ENCODE results near the gene SHROOM2.

The SHROOM2 gene

DNA sequence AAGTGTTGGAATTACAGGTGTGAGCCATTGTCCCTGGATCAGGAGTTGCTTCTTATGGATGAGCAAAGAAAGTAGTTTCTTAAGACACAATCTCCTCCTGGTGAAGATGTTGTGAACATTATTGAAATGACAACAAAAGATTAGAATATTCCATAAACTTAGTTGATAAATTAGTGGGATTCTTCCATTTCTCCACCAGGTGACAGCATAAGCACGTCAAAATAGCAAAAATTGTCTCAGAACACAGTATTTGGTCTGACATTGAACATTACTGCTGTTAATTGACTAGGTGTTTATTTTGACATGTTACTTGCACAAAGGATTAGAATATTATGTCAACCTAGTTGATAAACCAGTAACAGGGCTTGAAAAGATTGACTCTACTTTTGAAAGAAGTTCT, 202.5 kb downstream of the SHROOM2 start:
- TF ChIP-seq, protein P1, sequence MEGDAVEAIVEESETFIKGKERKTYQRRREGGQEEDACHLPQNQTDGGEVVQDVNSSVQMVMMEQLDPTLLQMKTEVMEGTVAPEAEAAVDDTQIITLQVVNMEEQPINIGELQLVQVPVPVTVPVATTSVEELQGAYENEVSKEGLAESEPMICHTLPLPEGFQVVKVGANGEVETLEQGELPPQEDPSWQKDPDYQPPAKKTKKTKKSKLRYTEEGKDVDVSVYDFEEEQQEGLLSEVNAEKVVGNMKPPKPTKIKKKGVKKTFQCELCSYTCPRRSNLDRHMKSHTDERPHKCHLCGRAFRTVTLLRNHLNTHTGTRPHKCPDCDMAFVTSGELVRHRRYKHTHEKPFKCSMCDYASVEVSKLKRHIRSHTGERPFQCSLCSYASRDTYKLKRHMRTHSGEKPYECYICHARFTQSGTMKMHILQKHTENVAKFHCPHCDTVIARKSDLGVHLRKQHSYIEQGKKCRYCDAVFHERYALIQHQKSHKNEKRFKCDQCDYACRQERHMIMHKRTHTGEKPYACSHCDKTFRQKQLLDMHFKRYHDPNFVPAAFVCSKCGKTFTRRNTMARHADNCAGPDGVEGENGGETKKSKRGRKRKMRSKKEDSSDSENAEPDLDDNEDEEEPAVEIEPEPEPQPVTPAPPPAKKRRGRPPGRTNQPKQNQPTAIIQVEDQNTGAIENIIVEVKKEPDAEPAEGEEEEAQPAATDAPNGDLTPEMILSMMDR (IDR thresholded peaks at IDR 0.05; ENCODE audit: insufficient read depth, low read length), result no peak
- TF ChIP-seq GABPA (IDR thresholded peaks at IDR 0.05; ENCODE audit: low read depth) (no peak), POLR2AphosphoS5 (IDR thresholded peaks at IDR 0.05; ENCODE audit: low read depth) (no peak), SPI1 (IDR thresholded peaks at IDR 0.05; ENCODE audit: borderline replicate concordance, low read depth) (no peak)
- TF ChIP-seq, protein P2, sequence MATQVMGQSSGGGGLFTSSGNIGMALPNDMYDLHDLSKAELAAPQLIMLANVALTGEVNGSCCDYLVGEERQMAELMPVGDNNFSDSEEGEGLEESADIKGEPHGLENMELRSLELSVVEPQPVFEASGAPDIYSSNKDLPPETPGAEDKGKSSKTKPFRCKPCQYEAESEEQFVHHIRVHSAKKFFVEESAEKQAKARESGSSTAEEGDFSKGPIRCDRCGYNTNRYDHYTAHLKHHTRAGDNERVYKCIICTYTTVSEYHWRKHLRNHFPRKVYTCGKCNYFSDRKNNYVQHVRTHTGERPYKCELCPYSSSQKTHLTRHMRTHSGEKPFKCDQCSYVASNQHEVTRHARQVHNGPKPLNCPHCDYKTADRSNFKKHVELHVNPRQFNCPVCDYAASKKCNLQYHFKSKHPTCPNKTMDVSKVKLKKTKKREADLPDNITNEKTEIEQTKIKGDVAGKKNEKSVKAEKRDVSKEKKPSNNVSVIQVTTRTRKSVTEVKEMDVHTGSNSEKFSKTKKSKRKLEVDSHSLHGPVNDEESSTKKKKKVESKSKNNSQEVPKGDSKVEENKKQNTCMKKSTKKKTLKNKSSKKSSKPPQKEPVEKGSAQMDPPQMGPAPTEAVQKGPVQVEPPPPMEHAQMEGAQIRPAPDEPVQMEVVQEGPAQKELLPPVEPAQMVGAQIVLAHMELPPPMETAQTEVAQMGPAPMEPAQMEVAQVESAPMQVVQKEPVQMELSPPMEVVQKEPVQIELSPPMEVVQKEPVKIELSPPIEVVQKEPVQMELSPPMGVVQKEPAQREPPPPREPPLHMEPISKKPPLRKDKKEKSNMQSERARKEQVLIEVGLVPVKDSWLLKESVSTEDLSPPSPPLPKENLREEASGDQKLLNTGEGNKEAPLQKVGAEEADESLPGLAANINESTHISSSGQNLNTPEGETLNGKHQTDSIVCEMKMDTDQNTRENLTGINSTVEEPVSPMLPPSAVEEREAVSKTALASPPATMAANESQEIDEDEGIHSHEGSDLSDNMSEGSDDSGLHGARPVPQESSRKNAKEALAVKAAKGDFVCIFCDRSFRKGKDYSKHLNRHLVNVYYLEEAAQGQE (IDR thresholded peaks at IDR 0.05; ENCODE audit: insufficient replicate concordance, low read depth), result no peak

DNA sequence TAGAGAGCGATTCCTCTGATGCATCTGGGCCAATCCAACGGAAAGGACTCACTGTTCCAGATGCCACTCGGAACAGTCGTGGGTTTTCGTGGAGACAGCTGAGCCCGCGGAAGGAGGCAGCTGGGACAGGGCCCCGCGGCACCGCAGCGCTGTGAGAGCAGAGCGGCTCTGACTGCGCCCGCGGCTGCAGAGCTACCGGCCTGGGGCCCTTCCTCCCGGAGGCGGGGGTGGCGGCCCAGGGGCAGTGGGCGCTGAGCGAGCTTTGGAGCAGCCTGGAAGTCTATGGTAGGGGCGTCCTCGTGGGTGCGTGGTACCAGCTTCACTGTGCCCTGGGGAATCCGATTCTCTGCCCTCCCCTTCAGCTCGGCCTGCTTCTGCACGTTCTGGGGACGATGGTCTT, 205.8 kb downstream of the SHROOM2 start:
- no peak overlapping the region for H3K4me3 ChIP-seq (replicated peaks; ENCODE audit: insufficient read depth, low read length)
- no peak for DNase-seq (ENCODE audit: low read depth in 1 of 2, low spot score in 1 of 2)
- no peaks in the 10 kb centered on the region for H3K27me3 ChIP-seq (ENCODE audit: insufficient read depth, poor library complexity, severe bottlenecking)
- TF ChIP-seq POLR2AphosphoS5 (IDR thresholded peaks at IDR 0.05; ENCODE audit: low read depth), result no peak
- TF ChIP-seq, protein P2 (IDR thresholded peaks at IDR 0.05; ENCODE audit: insufficient replicate concordance, low read depth), result no peak
- TF ChIP-seq, protein P1 (IDR thresholded peaks at IDR 0.05; ENCODE audit: insufficient read depth, low read length), result no peak
- TF ChIP-seq GABPA (IDR thresholded peaks at IDR 0.05; ENCODE audit: low read depth), result no peak
- no peak for TF ChIP-seq SPI1 (IDR thresholded peaks at IDR 0.05; ENCODE audit: borderline replicate concordance, low read depth)
- no peak overlapping the region for H3K27ac ChIP-seq (replicated peaks)

More for the DNA sequence above, 202.5 kb downstream of the SHROOM2 start:
- Histone ChIP-seq H3K27ac (replicated peaks) (no peak overlapping the region), H3K27me3 (ENCODE audit: insufficient read depth, poor library complexity, severe bottlenecking) (no peaks in the 10 kb centered on the region), H3K4me3 (replicated peaks; ENCODE audit: insufficient read depth, low read length) (no peak overlapping the region)
- no peak for DNase-seq (ENCODE audit: low read depth in 1 of 2, low spot score in 1 of 2)

DNA sequence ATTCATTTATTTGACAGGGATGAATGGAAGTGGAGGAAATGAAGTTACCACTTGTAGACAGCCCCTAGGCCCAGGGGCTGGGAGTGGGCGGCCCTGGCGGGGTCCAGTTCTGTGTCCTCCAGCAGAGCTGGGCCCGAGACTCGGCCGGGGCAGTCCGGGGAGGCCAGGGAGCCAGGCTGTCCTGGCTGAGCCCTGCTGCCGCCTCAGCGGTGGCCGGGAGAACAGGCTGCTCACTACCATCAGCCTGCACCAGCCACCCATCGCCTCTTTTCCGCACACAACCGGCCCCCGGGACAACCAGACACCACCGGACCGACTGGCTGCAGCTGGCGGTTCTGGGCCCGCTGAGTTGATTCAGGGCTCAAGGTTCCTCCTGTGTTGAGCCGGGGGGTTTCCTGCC, 206.5 kb downstream of the SHROOM2 start:
- TF ChIP-seq POLR2AphosphoS5 (IDR thresholded peaks at IDR 0.05; ENCODE audit: low read depth) (no peak), GABPA (IDR thresholded peaks at IDR 0.05; ENCODE audit: low read depth) (no peak), SPI1 (IDR thresholded peaks at IDR 0.05; ENCODE audit: borderline replicate concordance, low read depth) (no peak)
- TF ChIP-seq, protein P2 (IDR thresholded peaks at IDR 0.05; ENCODE audit: insufficient replicate concordance, low read depth), result no peak
- TF ChIP-seq, protein P1 (IDR thresholded peaks at IDR 0.05; ENCODE audit: insufficient read depth, low read length), result no peak
- no peak overlapping the region for H3K4me3 ChIP-seq (replicated peaks; ENCODE audit: insufficient read depth, low read length)
- no peaks in the 10 kb centered on the region for H3K27me3 ChIP-seq (ENCODE audit: insufficient read depth, poor library complexity, severe bottlenecking)
- no peak overlapping the region for H3K27ac ChIP-seq (replicated peaks)
- DNase-seq (ENCODE audit: low read depth in 1 of 2, low spot score in 1 of 2), result no peak

Measured in HL-60 (cell line).